Endothelial cell of umbilical vein (primary cell): ENCODE measurements around the gene VPS13A. TPM values are rescaled to one million over a fixed set of nuclear protein-coding genes. Genes with fewer than 3 reads are reported as not detected.

Experiments
- BruUV-seq: library from RNA; stranded (reverse); fragments of 400-500 nt; replicated peaks from 2 replicates; lab custom pipeline; 2021; lab: Mats Ljungman, UMichigan
- CTCF ChIA-PET: fragments of 300-600, 350-600 bp; sonication (Branson Sonifier 250); formaldehyde crosslinking; loops from one replicate; lab custom pipeline; 2021; ENCODE audit warnings: antibody characterized with exemption, inconsistent platforms; lab: Charles Lee
- POLR2A ChIA-PET: fragments of 300-600, 350-600 bp; sonication (Branson Sonifier 250); formaldehyde crosslinking; loops from one replicate; lab custom pipeline; 2021; ENCODE audit warnings: antibody characterized with exemption, inconsistent platforms; lab: Charles Lee
- DNase-seq: peaks from one replicate; pipeline ENCODE4 v3.0.0-alpha.2; 2011; ENCODE audit warnings: low read depth, low spot score
- FAIRE-seq: peaks from 2 replicates; lab custom pipeline; 2011; peaks lifted over from hg19 to GRCh38; lab: Jason Lieb, UNC
- H2AFZ ChIP-seq: 2 replicates; pipeline ENCODE4 v1.6.0; 2012; ENCODE audit warnings: low read depth, low read length, control low read depth, inconsistent platforms
- H3K27ac ChIP-seq: 2 replicates; pipeline ENCODE4 v1.5.1; 2011; ENCODE audit warnings: low read depth, mild to moderate bottlenecking, control low read depth, low read length, moderate library complexity; ENCODE audit not compliant: insufficient read depth
- H3K27me3 ChIP-seq, 2 experiments: 2 replicates each; pipeline versions ENCODE4 v1.6.0 to v1.6.1; 2011; ENCODE audit warnings: low read length in 2 of 2, mixed read lengths in 1 of 2; ENCODE audit not compliant: control insufficient read depth in 2 of 2, insufficient read depth in 2 of 2
- H3K36me3 ChIP-seq, 2 experiments: 2 replicates in 1 of 2; 3 replicates in 1 of 2; pipeline ENCODE4 v1.5.1; 2011; ENCODE audit warnings: low read length in 2 of 2, mild to moderate bottlenecking in 1 of 2, moderate library complexity in 1 of 2; ENCODE audit not compliant: control insufficient read depth in 2 of 2, insufficient read depth in 2 of 2; ENCODE audit errors: extremely low read depth in 1 of 2
- H3K4me1 ChIP-seq: 3 replicates; pipeline ENCODE4 v1.5.1; 2011; ENCODE audit warnings: mild to moderate bottlenecking, low read length; ENCODE audit not compliant: control insufficient read depth, insufficient read depth; ENCODE audit errors: extremely low read depth
- H3K4me2 ChIP-seq: 2 replicates; pipeline ENCODE4 v1.6.1; 2011; ENCODE audit warnings: low read length, control low read depth, mixed read lengths; ENCODE audit not compliant: insufficient read depth
- H3K4me3 ChIP-seq, 3 experiments: fragments of 200-600 bp in 1 of 3; sonication (generic), shearing (Covaris generic) in 1 of 3; replicated peaks in 1 of 3; 2 replicates each; pipeline ENCODE4 v1.5.1; 2011 to 2016; ENCODE audit warnings: control low read depth in 3 of 3, low read length in 3 of 3, mild to moderate bottlenecking in 2 of 3, inconsistent platforms in 1 of 3, low read depth in 1 of 3, moderate library complexity in 1 of 3; ENCODE audit not compliant: insufficient read depth in 1 of 3
- H3K79me2 ChIP-seq: 2 replicates; pipeline ENCODE4 v1.6.0; 2012; ENCODE audit warnings: low read length, inconsistent platforms; ENCODE audit not compliant: control insufficient read depth, insufficient read depth
- H3K9ac ChIP-seq: replicated peaks from 2 replicates; pipeline ENCODE3; 2011; ENCODE audit warnings: low read length, control low read depth; ENCODE audit not compliant: insufficient read depth; ENCODE audit errors: extremely low read depth
- H3K9me1 ChIP-seq: replicated peaks from 3 replicates; pipeline ENCODE4 v1.6.0; 2011; ENCODE audit warnings: mild to moderate bottlenecking, low read length; ENCODE audit not compliant: control insufficient read depth, insufficient read depth; ENCODE audit errors: extremely low read depth
- H3K9me3 ChIP-seq: replicated peaks from 2 replicates; pipeline ENCODE4 v1.5.1; 2012; ENCODE audit warnings: low read length, inconsistent platforms; ENCODE audit not compliant: control insufficient read depth, insufficient read depth
- H4K20me1 ChIP-seq: replicated peaks from 2 replicates; pipeline ENCODE3; 2011; ENCODE audit warnings: mild to moderate bottlenecking, low read length; ENCODE audit not compliant: control insufficient read depth, insufficient read depth; ENCODE audit errors: extremely low read depth
- EZH2 ChIP-seq: IDR thresholded peaks from 2 replicates; pipeline ENCODE4 v1.6.1; 2012; ENCODE audit warnings: borderline replicate concordance, low read depth, mild to moderate bottlenecking, moderate library complexity, low read length, inconsistent platforms; ENCODE audit not compliant: severe bottlenecking
- FOS ChIP-seq: IDR thresholded peaks from 2 replicates; pipeline ENCODE4 v1.6.1; 2011; ENCODE audit warnings: mild to moderate bottlenecking, low read length, moderate library complexity, borderline replicate concordance; ENCODE audit not compliant: insufficient read depth
- GATA2 ChIP-seq: IDR thresholded peaks from 2 replicates; pipeline ENCODE4 v1.7.0; 2011; ENCODE audit warnings: low read depth, mild to moderate bottlenecking, moderate library complexity, mixed read lengths, low read length; ENCODE audit not compliant: insufficient read length, insufficient read depth
- JUN ChIP-seq: IDR thresholded peaks from 2 replicates; pipeline ENCODE4 v1.6.1; 2011; ENCODE audit warnings: borderline replicate concordance, low read depth; ENCODE audit not compliant: insufficient read length, insufficient read depth
- MAX ChIP-seq: IDR thresholded peaks from 2 replicates; pipeline ENCODE4 v1.6.1; 2011; ENCODE audit not compliant: insufficient read depth, insufficient read length
- MYC ChIP-seq: IDR thresholded peaks from one replicate; pipeline ENCODE4 v1.6.1; 2011; ENCODE audit warnings: mild to moderate bottlenecking, low read depth, low read length
- POLR2A ChIP-seq: IDR thresholded peaks from 2 replicates; pipeline ENCODE4 v1.6.1; 2012; ENCODE audit warnings: low read depth, mild to moderate bottlenecking, control low read depth, low read length
- POLR2AphosphoS5 ChIP-seq: IDR thresholded peaks from 2 replicates; pipeline ENCODE4 v1.6.1; 2012; ENCODE audit warnings: low read depth, mild to moderate bottlenecking, control low read depth, low read length, moderate library complexity; ENCODE audit not compliant: insufficient read depth
- dilution Hi-C: fragments of 300-500 bp; cut with MboI; formaldehyde crosslinking; loops from one replicate; pipeline ENCODE4 v1.15.0; 2019; ENCODE audit warnings: low sequenced_read_pairs; ENCODE audit not compliant: extremely low pct_ligation_motif_present
- intact Hi-C: fragments of 100-400 bp; cut with micrococcal nuclease; formaldehyde crosslinking; loops from one replicate; pipeline ENCODE4 v1.10.0; 2022
- polyA plus RNA-seq, 4 experiments: library from polyadenylated mRNA; depleted of rRNA in 3 of 4; stranded (reverse) in 3 of 4; unstranded in 1 of 4; fragments of >200 nt; gene quantifications; 2 replicates each; pipeline versions ENCODE4 v1.2.1 to v1.2.3, GENCODE V29; 2011 to 2012; ENCODE audit warnings: missing spikeins in 1 of 4
- total RNA-seq: library from RNA; stranded (reverse); gene quantifications from 2 replicates; pipeline ENCODE4 v1.2.3, GENCODE V29; 2021
- TF ChIP-seq, protein P1 (sequence below), 2 donors: IDR thresholded peaks; 1 replicate in 1 of 2; 2 replicates in 1 of 2; pipeline ENCODE4 v1.5.1; 2011; ENCODE audit warnings: low read length in 2 of 2, mild to moderate bottlenecking in 2 of 2, moderate library complexity in 2 of 2, control low read depth in 1 of 2, inconsistent platforms in 1 of 2, low read depth in 1 of 2; ENCODE audit not compliant: insufficient read depth in 1 of 2; ENCODE audit errors: extremely low read depth in 1 of 2

VPS13A gene
- total and polyA plus RNA-seq, 2 donors (not counting 3 experiments of a cell fraction or from before 2014, with no cell fraction given): 4.7 to 33.3 TPM

DNA sequence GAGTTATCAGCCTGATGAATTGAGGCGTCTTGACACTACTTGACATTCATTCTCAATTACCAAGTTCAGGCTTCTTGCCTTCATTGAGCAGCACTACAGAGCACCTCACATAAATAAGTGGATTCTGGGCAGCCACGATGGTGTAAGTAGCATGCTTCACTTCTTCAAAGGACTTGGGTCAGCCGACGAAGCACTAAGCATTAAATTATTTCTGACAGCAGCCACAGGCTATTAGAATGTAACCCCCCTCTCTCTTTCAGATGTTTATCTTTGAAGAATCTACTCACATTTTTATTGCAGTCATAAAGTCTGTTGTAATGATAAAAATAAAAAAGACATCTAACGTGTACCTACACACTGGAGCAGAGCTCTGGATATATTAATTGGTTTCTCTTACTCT lies 45.9 kb upstream of the VPS13A start:
- no TSS peak for BruUV-seq
- no peak overlapping the region for H3K4me2 ChIP-seq
- DNase-seq (no peak), FAIRE-seq (no peak)
- no peak overlapping the region for H3K9ac ChIP-seq
- H4K20me1 ChIP-seq: no peaks in the 10 kb centered on the region
- TF ChIP-seq POLR2AphosphoS5 (no peak), MYC (no peak), MAX (no peak), POLR2A (no peak)
- TF ChIP-seq, protein P1, sequence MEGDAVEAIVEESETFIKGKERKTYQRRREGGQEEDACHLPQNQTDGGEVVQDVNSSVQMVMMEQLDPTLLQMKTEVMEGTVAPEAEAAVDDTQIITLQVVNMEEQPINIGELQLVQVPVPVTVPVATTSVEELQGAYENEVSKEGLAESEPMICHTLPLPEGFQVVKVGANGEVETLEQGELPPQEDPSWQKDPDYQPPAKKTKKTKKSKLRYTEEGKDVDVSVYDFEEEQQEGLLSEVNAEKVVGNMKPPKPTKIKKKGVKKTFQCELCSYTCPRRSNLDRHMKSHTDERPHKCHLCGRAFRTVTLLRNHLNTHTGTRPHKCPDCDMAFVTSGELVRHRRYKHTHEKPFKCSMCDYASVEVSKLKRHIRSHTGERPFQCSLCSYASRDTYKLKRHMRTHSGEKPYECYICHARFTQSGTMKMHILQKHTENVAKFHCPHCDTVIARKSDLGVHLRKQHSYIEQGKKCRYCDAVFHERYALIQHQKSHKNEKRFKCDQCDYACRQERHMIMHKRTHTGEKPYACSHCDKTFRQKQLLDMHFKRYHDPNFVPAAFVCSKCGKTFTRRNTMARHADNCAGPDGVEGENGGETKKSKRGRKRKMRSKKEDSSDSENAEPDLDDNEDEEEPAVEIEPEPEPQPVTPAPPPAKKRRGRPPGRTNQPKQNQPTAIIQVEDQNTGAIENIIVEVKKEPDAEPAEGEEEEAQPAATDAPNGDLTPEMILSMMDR (IDR thresholded peaks at IDR 0.05; ENCODE audit: extremely low read depth in 1 of 2, insufficient read depth in 1 of 2, low read depth in 1 of 2, low read length in 2 of 2): no peak
- dilution Hi-C loops (no loop called here), intact Hi-C loops (no loop called here)
- H3K9me1 ChIP-seq: no peaks in the 10 kb centered on the region
- POLR2A ChIA-PET: no interaction called here
- H2AFZ ChIP-seq: no peak overlapping the region
- no peak overlapping the region for H3K27ac ChIP-seq
- H3K9me3 ChIP-seq: no peaks in the 10 kb centered on the region
- H3K36me3 ChIP-seq: no peaks in the 10 kb centered on the region
- H3K4me3 ChIP-seq: no peak overlapping the region
- H3K79me2 ChIP-seq: no peaks in the 10 kb centered on the region
- peaks cover 2 to 10% of the 10 kb centered on the region in 2 experiments for H3K27me3 ChIP-seq
- CTCF ChIA-PET: interaction anchor here (1.2 kb wide), 1 partner anchor 19 kb away, joined by 3 read pairs; no protein-coding TSS in a partner anchor
- no peaks in the 10 kb centered on the region for H3K4me1 ChIP-seq

DNA sequence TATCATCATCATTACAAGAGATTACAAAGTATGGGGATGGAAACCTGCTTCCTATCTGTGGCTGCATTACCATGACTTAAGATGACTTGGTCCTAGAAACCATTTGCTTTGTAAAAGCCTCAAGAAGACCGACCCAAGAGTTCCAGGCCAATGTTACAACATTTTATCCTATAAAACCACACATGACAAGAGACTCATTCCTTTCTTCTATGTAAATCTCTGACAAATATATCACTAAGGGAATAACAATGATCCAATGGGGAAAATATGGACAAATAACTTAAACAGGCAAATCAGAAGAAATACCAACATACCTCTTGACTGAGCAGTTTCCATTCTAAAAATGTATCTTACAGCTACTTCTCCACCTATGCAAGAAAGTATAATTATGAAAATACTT lies 44.3 kb upstream of the VPS13A start:
- H3K79me2 ChIP-seq: no peaks in the 10 kb centered on the region
- FAIRE-seq: no peak
- H3K27me3 ChIP-seq: peaks cover 2 to 4% of the 10 kb centered on the region in 2 experiments
- H3K4me1 ChIP-seq: no peaks in the 10 kb centered on the region
- H3K36me3 ChIP-seq: no peaks in the 10 kb centered on the region
- no peaks in the 10 kb centered on the region for H3K9me3 ChIP-seq
- no peak overlapping the region for H3K4me3 ChIP-seq
- no peaks in the 10 kb centered on the region for H4K20me1 ChIP-seq
- ChIA-PET POLR2A (no interaction called here), CTCF (no interaction called here)
- intact Hi-C loops (no loop called here), dilution Hi-C loops (no loop called here)
- no peaks in the 10 kb centered on the region for H3K9me1 ChIP-seq
- no peak overlapping the region for H2AFZ ChIP-seq
- no peak overlapping the region for H3K9ac ChIP-seq
- DNase-seq: no peak
- TF ChIP-seq GATA2 (no peak), POLR2AphosphoS5 (no peak), EZH2 (no peak), FOS (no peak), JUN (no peak), MYC (no peak), MAX (no peak), POLR2A (no peak)
- TF ChIP-seq, protein P1 (IDR thresholded peaks at IDR 0.05; ENCODE audit: extremely low read depth in 1 of 2, insufficient read depth in 1 of 2, low read depth in 1 of 2, low read length in 2 of 2): no peak
- no peak overlapping the region for H3K27ac ChIP-seq
- no TSS peak for BruUV-seq
- H3K4me2 ChIP-seq: no peak overlapping the region
